Muscle of back (tissue), 11 donors: Measurements from ENCODE around the gene MME. TPM values are rescaled to one million over a fixed set of nuclear protein-coding genes. Genes with fewer than 3 reads are reported as not detected.
"Not testable (repeated sequence)": the region's sequence is repeated elsewhere in the genome, so short reads cannot be mapped to it uniquely, and the experiment has no call there.

ENCODE experiments used
- DNase-seq, 3 donors: peaks; one replicate each; pipeline versions ENCODE4 v3.0.0 to v3.0.0-alpha.2; 2013
- polyA plus RNA-seq, 10 donors: library from polyadenylated mRNA; unstranded; fragments of 120-200 nt; gene quantifications; one replicate each; pipeline ENCODE4 v1.2.1, GENCODE V29; 2013; ENCODE audit not compliant: insufficient read length in 10 of 10

Gene MME
- polyA plus RNA-seq, 10 donors, result 5.4 to 29.5 (median 14.5) TPM

DNA sequence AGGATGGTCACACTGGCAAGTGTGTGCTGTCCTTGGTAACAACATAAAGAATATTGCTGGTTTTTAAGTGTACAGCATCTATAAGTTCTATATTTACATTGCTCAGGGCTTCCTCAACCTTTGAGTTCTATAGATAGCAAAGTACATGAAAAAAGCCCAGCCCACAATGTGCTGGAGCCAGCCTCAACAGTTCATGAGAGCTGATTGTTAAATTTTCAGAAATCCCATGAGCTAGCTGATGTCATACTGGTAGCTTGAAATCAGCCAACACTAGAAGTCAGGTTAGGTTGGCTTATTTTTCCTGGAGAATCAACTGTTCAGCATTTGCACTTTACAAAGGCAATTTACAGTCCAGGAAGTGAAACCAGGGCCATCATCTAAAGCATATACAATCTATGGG, 110.6 kb downstream of the MME start:
- DNase-seq, result no peak

- DNase-seq, result no peak
Measured at GRCh38 chr3:155192957-155193746, 113.0 kb downstream of the MME start.

- DNase-seq, result no peak
Measured at GRCh38 chr3:155193868-155194267, 113.7 kb downstream of the MME start.

- no peak for DNase-seq
Measured at GRCh38 chr3:155194973-155195957, 115.1 kb downstream of the MME start.

GRCh38 chr3:155196131-155197021, 116.3 kb downstream of the MME start:
- peak in 2 of 3 donors; percentile 38 to 43 for DNase-seq

- DNase-seq, result no peak
Measured at GRCh38 chr3:155197786-155198185, 117.7 kb downstream of the MME start.

DNA sequence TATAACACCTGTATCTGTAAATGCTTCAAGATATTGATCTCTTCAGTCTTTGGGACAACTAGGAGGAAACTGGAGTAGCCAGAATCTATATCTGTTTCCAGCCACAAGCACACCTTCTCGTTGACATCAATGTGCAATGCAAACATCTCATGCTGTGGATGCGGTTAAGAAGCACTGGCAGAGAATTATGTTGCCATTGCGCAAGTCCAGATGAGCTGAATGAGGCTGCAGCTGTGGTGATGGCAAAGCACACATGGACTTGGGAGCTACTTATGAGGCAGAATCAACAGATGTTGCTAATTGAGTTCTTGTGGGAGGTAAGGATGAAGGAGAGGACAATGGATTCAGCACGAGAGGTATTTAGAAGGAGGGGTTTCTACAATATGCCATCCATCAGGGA, 122.5 kb downstream of the MME start:
- DNase-seq, result peak in 1 of 3 donors; percentile 39

GRCh38 chr3:155204851-155205250, 124.7 kb downstream of the MME start:
- DNase-seq, result no peak

GRCh38 chr3:155208183-155208800, 128.2 kb downstream of the MME start:
- no peak for DNase-seq

DNA sequence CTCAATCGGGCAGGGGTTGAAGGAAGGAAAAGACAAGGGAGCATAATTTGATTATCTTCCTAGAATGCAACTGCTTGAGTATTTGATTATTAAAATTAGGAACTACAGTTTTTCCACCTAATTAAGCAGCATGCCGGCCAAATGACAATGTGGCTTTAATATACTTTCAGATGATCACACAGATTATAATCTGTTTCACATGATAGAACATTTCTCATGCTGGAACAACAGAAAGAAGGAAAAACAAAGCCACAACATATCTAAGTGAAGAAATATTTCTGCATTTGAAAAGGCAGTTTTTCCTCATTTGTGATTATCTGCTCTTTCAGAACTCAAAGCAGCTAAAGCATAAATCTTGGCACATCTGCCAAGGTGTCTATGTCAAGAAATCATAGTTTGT, 130.6 kb downstream of the MME start:
- no peak for DNase-seq

GRCh38 chr3:155211266-155211665, 131.1 kb downstream of the MME start:
- no peak for DNase-seq

- no peak for DNase-seq
Measured at GRCh38 chr3:155211940-155212339, 131.8 kb downstream of the MME start.

DNA sequence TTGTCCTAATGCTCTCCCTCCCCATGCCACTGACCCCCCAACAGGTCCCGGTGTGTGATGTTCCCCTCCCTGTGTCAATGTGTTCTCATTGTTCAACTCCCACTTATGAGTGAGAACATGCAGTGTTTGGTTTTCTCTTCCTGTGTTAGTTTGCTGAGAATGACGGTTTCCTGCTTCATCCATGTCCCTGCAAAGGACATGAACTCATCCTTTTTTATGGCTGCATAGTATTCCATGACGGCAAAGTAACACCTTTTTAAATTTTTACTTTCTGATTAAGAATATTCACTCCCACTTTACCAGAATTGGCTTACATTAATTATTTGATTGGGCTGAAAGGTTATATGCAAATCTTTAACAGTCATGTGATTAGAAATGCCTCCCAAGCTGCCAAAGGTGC, 135.9 kb downstream of the MME start:
- DNase-seq, result not testable (repeated sequence)

GRCh38 chr3:155217591-155217990, 137.5 kb downstream of the MME start:
- peak in 1 of 3 donors; percentile 60 for DNase-seq

- no peak for DNase-seq
Measured at GRCh38 chr3:155218462-155218861, 138.3 kb downstream of the MME start.

GRCh38 chr3:155219106-155219505, 139.0 kb downstream of the MME start:
- DNase-seq, result no peak

GRCh38 chr3:155225417-155225816, 145.3 kb downstream of the MME start:
- no peak for DNase-seq

DNA sequence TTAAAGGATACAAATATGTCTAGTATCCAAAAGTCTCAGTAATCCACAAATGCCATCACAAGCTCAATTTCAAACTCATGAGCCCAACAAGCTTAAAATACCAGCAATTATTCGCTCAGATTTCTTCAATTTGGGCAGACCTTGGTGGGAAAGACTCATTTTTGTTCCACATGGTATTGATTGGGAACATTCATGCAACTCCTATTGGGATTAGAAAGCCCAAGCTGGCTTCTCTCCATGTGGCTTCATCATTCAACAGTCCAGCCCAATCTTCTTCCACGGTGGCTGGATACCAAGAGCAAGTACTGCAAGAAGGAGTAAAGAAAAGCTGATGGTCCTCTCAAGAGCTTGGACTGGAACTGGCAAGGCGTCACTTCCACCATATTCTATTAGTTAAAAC, 147.0 kb downstream of the MME start:
- DNase-seq, result no peak

DNA sequence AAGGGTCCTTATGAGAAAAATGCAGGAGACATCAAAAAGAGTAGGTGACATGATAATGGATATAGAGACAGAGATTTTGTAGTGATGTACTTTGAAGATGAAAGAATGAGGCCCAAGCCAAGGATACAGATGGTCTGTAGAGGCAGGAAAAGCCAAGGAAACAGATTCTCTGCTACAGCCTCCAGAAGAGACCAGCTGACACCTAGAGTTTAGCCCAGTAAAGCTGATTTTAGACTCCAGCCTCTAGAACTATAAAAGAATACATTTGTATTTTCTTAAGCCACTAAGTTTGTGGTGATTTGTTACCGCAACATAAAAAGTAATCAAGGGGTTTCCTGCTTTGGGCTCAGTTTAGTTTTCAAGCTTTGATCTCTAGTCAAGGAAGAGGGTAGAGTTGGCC, 148.6 kb downstream of the MME start:
- no peak for DNase-seq

DNA sequence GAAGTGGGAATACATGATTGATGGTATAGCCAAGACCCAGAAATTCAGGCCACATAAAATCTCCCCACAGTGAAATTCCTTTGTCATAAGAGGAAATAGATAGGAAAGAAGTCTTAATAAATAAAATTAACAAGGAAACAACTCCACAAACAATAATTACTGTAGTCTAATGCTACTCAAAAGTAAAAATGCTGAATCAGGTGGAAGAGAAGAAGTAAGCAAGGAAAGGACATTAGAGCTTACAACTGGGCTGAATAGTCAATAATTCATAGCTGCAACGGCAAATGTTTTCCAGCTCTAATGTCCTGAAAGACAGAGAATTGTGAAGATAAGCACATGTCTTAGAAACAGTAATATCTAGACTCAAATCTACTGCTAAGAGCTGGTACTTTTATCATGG, 149.0 kb downstream of the MME start:
- DNase-seq, result no peak

DNA sequence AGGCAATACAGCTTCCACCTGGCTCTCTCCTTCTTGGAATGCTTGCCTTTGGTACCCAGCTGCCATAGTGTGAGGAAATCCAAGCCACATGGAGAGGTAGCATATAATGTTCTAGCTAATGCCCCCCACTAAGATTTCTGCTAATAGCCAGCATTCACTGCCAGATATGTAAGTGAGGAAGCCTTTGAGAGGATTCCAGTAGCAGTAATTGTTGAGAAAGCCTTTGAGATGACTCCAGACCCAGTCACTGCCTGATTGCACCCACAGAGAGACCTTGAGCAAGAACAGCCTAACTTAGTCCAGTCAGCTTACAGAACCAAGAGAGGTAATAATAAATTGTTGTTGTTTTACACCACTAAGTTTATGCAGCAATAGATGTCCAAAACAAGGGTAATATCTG, 150.3 kb downstream of the MME start:
- no peak for DNase-seq
